SK-N-SH treated with all-trans-retinoic acid at 6 μM for 48 hours (cell line): ENCODE results near the gene NXN.

Experiments used
- ATAC-seq: fragments of 200-7000 bp; cut with Tn5 transposase; 3 replicates; pipeline ENCODE4 v1.9.1; 2020; ENCODE audit warnings: mild to moderate bottlenecking, moderate library complexity
- ARNTL ChIP-seq: fragments of 450-650 bp; formaldehyde crosslinking; IDR thresholded peaks from 2 replicates; pipeline ENCODE4 v1.5.0; 2020; ENCODE audit warnings: low read depth, mild to moderate bottlenecking, moderate library complexity, borderline replicate concordance
- BACH2 ChIP-seq: fragments of 250-450 bp; sonication (Bioruptor Pico); IDR thresholded peaks from 2 replicates; pipeline ENCODE4 v1.9.0; 2021; ENCODE audit warnings: mild to moderate bottlenecking, borderline replicate concordance
- CSDC2 ChIP-seq: fragments of 250-450 bp; sonication (Bioruptor Pico); IDR thresholded peaks from 2 replicates; pipeline ENCODE4 v1.5.0; 2020; ENCODE audit warnings: mild to moderate bottlenecking, moderate library complexity
- ESRRG ChIP-seq: fragments of 250-450 bp; sonication (Bioruptor Pico); IDR thresholded peaks from 2 replicates; pipeline ENCODE4 v1.6.1; 2021; ENCODE audit warnings: mild to moderate bottlenecking
- GLIS3 ChIP-seq: fragments of 250-450 bp; sonication (Bioruptor Pico); IDR thresholded peaks from 2 replicates; pipeline ENCODE4 v1.5.0; 2020; ENCODE audit warnings: mild to moderate bottlenecking, moderate library complexity
- ISL1 ChIP-seq: fragments of 250-450 bp; sonication (Bioruptor Pico); IDR thresholded peaks from 2 replicates; pipeline ENCODE4 v2.1.2; 2022; ENCODE audit warnings: mild to moderate bottlenecking, moderate library complexity
- OSR1 ChIP-seq: fragments of 250-450 bp; sonication (Bioruptor Pico); IDR thresholded peaks from 2 replicates; pipeline ENCODE4 v1.8.0; 2022; ENCODE audit warnings: moderate library complexity, mild to moderate bottlenecking, inconsistent platforms
- PATZ1 ChIP-seq: fragments of 250-450 bp; sonication (Bioruptor Pico); IDR thresholded peaks from 2 replicates; pipeline ENCODE4 v1.8.0; 2020; ENCODE audit warnings: mild to moderate bottlenecking, moderate library complexity, borderline replicate concordance
- PPARA ChIP-seq: fragments of 250-450 bp; sonication (Bioruptor Pico); IDR thresholded peaks from 2 replicates; pipeline ENCODE4 v1.5.0; 2020; ENCODE audit warnings: mild to moderate bottlenecking, borderline replicate concordance
- RARB ChIP-seq: fragments of 250-450 bp; sonication (Bioruptor Pico); IDR thresholded peaks from 2 replicates; pipeline ENCODE4 v1.8.0; 2021; ENCODE audit warnings: mild to moderate bottlenecking, moderate library complexity
- SNAI2 ChIP-seq: fragments of 250-450 bp; sonication (Bioruptor Pico); IDR thresholded peaks from 2 replicates; pipeline ENCODE4 v1.5.0; 2020; ENCODE audit warnings: mild to moderate bottlenecking, moderate library complexity
- TCF4 ChIP-seq: fragments of 250-450 bp; sonication (Bioruptor Pico); IDR thresholded peaks from 2 replicates; pipeline ENCODE4 v1.8.0; 2021; ENCODE audit warnings: mild to moderate bottlenecking, moderate library complexity, borderline replicate concordance
- TOX ChIP-seq: fragments of 250-450 bp; sonication (Bioruptor Pico); IDR thresholded peaks from 2 replicates; pipeline ENCODE4 v1.8.0; 2021; ENCODE audit warnings: mild to moderate bottlenecking, moderate library complexity, borderline replicate concordance
- ZC3H10 ChIP-seq: fragments of 250-450 bp; sonication (Bioruptor Pico); IDR thresholded peaks from 2 replicates; pipeline ENCODE4 v1.5.1; 2021; ENCODE audit warnings: mild to moderate bottlenecking, moderate library complexity
- ZFP3 ChIP-seq: fragments of 250-450 bp; sonication (Bioruptor Pico); IDR thresholded peaks from 2 replicates; pipeline ENCODE4 v1.5.0; 2020; ENCODE audit warnings: mild to moderate bottlenecking, moderate library complexity
- ZFP30 ChIP-seq: fragments of 450-650 bp; formaldehyde crosslinking; IDR thresholded peaks from 2 replicates; pipeline ENCODE4 v1.5.0; 2022; ENCODE audit warnings: mild to moderate bottlenecking, moderate library complexity
- ZNF565 ChIP-seq: fragments of 450-650 bp; formaldehyde crosslinking; conservative IDR thresholded peaks from 2 replicates; pipeline ENCODE4 v1.5.0; 2020; ENCODE audit warnings: low read depth, mild to moderate bottlenecking, moderate library complexity
- ZNF70 ChIP-seq: fragments of 450-650 bp; formaldehyde crosslinking; IDR thresholded peaks from 2 replicates; pipeline ENCODE4 v1.5.0; 2020; ENCODE audit warnings: mild to moderate bottlenecking, moderate library complexity
- ZNF8 ChIP-seq: fragments of 450-650 bp; formaldehyde crosslinking; IDR thresholded peaks from 2 replicates; pipeline ENCODE4 v1.5.0; 2020; ENCODE audit warnings: mild to moderate bottlenecking, moderate library complexity
- TF ChIP-seq, protein P1 (sequence below): fragments of 250-450 bp; sonication (Bioruptor Pico); IDR thresholded peaks from 2 replicates; pipeline ENCODE4 v1.5.1; 2021; ENCODE audit warnings: mild to moderate bottlenecking, moderate library complexity
- TF ChIP-seq, protein P2 (sequence below): fragments of 250-450 bp; sonication (Bioruptor Pico); IDR thresholded peaks from 2 replicates; pipeline ENCODE4 v1.5.1; 2020; ENCODE audit warnings: low read depth, mild to moderate bottlenecking, moderate library complexity
- TF ChIP-seq, protein P3 (sequence below): fragments of 250-450 bp; sonication (Bioruptor Pico); IDR thresholded peaks from 2 replicates; pipeline ENCODE4 v1.8.0; 2021; ENCODE audit warnings: low read depth, mild to moderate bottlenecking, moderate library complexity, borderline replicate concordance

NXN gene

GRCh38 chr17:1021147-1021546 is 41.6 kb upstream of the NXN start:
- ATAC-seq: no peak
- no peak for TF ChIP-seq ZC3H10 (CRISPR knock-in tag)
- TF ChIP-seq ZNF565 (CRISPR knock-in tag): no peak
- no peak for TF ChIP-seq BACH2 (CRISPR knock-in tag)
- TF ChIP-seq, protein P1, sequence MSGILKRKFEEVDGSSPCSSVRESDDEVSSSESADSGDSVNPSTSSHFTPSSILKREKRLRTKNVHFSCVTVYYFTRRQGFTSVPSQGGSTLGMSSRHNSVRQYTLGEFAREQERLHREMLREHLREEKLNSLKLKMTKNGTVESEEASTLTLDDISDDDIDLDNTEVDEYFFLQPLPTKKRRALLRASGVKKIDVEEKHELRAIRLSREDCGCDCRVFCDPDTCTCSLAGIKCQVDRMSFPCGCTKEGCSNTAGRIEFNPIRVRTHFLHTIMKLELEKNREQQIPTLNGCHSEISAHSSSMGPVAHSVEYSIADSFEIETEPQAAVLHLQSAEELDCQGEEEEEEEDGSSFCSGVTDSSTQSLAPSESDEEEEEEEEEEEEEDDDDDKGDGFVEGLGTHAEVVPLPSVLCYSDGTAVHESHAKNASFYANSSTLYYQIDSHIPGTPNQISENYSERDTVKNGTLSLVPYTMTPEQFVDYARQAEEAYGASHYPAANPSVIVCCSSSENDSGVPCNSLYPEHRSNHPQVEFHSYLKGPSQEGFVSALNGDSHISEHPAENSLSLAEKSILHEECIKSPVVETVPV (CRISPR knock-in tag): no peak
- TF ChIP-seq TOX: no peak
- no peak for TF ChIP-seq GLIS3 (CRISPR knock-in tag)
- no peak for TF ChIP-seq ESRRG (CRISPR knock-in tag)
- no peak for TF ChIP-seq PATZ1 (CRISPR knock-in tag)

DNA sequence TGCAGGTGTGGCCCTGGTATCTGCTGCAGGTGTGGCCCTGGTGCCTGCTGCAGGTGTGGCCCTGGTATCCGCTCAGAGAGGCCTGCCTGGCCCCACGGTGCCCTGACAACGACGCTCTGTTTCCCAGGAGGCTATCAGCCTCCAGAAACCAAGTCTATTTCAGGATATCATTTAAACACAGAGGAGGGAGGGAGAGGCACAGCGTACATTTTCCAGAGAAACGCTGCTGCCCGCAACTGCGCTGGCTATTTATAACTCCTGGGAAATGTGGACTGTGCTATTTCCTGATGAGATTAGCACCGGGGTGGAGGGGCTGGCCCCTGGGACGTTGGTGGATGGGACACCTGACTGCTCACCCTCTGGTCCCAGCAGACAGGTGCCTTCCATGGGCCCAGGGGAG is 39.9 kb upstream of the NXN start:
- TF ChIP-seq PPARA (CRISPR knock-in tag): no peak
- no peak for TF ChIP-seq TOX
- TF ChIP-seq, protein P1 (CRISPR knock-in tag): no peak
- TF ChIP-seq PATZ1 (CRISPR knock-in tag): no peak
- TF ChIP-seq SNAI2: no peak
- no peak for TF ChIP-seq ARNTL (CRISPR knock-in tag)
- no peak for TF ChIP-seq GLIS3 (CRISPR knock-in tag)
- no peak for TF ChIP-seq RARB
- no peak for TF ChIP-seq CSDC2
- no peak for TF ChIP-seq ZNF70
- TF ChIP-seq ZFP30 (CRISPR knock-in tag): no peak
- TF ChIP-seq ZFP3 (CRISPR knock-in tag): no peak
- no peak for TF ChIP-seq ISL1 (CRISPR knock-in tag)
- TF ChIP-seq, protein P2, sequence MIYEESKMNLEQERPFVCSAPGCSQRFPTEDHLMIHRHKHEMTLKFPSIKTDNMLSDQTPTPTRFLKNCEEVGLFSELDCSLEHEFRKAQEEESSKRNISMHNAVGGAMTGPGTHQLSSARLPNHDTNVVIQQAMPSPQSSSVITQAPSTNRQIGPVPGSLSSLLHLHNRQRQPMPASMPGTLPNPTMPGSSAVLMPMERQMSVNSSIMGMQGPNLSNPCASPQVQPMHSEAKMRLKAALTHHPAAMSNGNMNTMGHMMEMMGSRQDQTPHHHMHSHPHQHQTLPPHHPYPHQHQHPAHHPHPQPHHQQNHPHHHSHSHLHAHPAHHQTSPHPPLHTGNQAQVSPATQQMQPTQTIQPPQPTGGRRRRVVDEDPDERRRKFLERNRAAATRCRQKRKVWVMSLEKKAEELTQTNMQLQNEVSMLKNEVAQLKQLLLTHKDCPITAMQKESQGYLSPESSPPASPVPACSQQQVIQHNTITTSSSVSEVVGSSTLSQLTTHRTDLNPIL (CRISPR knock-in tag): no peak
- TF ChIP-seq, protein P3, sequence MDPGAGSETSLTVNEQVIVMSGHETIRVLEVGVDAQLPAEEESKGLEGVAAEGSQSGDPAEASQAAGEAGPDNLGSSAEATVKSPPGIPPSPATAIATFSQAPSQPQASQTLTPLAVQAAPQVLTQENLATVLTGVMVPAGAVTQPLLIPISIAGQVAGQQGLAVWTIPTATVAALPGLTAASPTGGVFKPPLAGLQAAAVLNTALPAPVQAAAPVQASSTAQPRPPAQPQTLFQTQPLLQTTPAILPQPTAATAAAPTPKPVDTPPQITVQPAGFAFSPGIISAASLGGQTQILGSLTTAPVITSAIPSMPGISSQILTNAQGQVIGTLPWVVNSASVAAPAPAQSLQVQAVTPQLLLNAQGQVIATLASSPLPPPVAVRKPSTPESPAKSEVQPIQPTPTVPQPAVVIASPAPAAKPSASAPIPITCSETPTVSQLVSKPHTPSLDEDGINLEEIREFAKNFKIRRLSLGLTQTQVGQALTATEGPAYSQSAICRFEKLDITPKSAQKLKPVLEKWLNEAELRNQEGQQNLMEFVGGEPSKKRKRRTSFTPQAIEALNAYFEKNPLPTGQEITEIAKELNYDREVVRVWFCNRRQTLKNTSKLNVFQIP (CRISPR knock-in tag): no peak
- TF ChIP-seq TCF4 (CRISPR knock-in tag): no peak
- TF ChIP-seq ZC3H10 (CRISPR knock-in tag): no peak
- no peak for TF ChIP-seq ZNF8 (CRISPR knock-in tag)
- TF ChIP-seq OSR1 (CRISPR knock-in tag): no peak
- no peak for TF ChIP-seq ESRRG (CRISPR knock-in tag)
- TF ChIP-seq, all 23 proteins: peak for 0
- ATAC-seq: no peak

DNA sequence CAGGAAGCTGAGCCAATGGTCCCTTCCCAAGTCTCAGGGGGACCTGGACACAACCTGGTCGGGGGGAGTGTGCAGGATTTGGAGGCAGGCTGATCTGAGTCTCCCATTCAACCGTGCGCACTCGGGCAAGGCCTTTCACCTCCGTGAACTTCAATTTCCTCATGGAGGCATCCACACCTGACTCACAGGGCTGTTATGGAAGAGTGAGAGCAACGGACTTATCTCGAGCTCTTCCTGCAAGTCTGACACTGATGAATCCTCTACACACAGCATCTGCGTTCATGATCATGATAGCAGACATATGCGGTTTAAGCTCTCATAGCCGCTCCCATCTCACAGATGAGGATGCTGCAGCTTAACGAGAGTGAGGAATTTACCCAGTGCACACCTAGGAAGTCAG is 39.0 kb upstream of the NXN start:
- no peak for ATAC-seq
- TF ChIP-seq ESRRG (CRISPR knock-in tag): no peak
- no peak for TF ChIP-seq ZFP3 (CRISPR knock-in tag)
- no peak for TF ChIP-seq OSR1 (CRISPR knock-in tag)
- TF ChIP-seq, protein P1 (CRISPR knock-in tag): no peak
